H1 (cell line): ENCODE data around the gene WDFY4. TPM values are rescaled to one million over a fixed set of nuclear protein-coding genes. Genes with fewer than 3 reads are reported as not detected.

Experiments used
- CHD1 ChIP-seq: IDR thresholded peaks from 2 replicates; pipeline ENCODE4 v1.6.1; 2012; ENCODE audit warnings: low read depth, low read length, improper control_type of control experiment
- RAD21 ChIP-seq, 2 experiments: IDR thresholded peaks in 1 of 2; conservative IDR thresholded peaks in 1 of 2; 2 replicates each; pipeline ENCODE4 v1.6.1; 2011; ENCODE audit warnings: low read depth in 2 of 2, low read length in 2 of 2, improper control_type of control experiment in 1 of 2, inconsistent platforms in 1 of 2, mild to moderate bottlenecking in 1 of 2, moderate library complexity in 1 of 2
- polyA plus RNA-seq, 7 experiments: library from polyadenylated mRNA; depleted of rRNA in 3 of 7; stranded (reverse) in 5 of 7; unstranded in 2 of 7; fragments of >200 nt in 5 of 7; fragments of 200-250 nt in 2 of 7; gene quantifications; 1 replicate in 5 of 7; 2 replicates in 1 of 7; 4 replicates in 1 of 7; pipeline versions ENCODE4 v1.2.1 to v1.2.3, GENCODE V29; 2011 to 2013; ENCODE audit warnings: missing spikeins in 2 of 7, mixed read lengths in 2 of 7
- total RNA-seq: library from RNA; stranded (reverse); fragmentation: NEBNext Ultra II Directional; extraction: Animal tissue kit (Norgen Biotek cat#: 25700); gene quantifications from 2 replicates; pipeline ENCODE4 v1.2.1, GENCODE V29; 2021

WDFY4 gene
- total and polyA plus RNA-seq, 2 of the 8 experiments (the other 6 are each of a cell fraction or from before 2014, with no cell fraction given): not detected

- TF ChIP-seq CHD1 (no peak), RAD21 (IDR thresholded peaks at IDR 0.05 in 1 of 2, conservative IDR thresholded peaks at IDR 0.05 in 1 of 2; ENCODE audit: low read depth in 2 of 2, low read length in 2 of 2) (peak; percentile 65 to 68)
These were observed 291.5 kb downstream of the WDFY4 start (continued) for GRCh38 chr10:48976196-48976595.
